HG02981 (cell line): ENCODE measurements around the gene ST3GAL6.

Source experiments
- ATAC-seq: cut with Tn5 transposase; IDR thresholded peaks from one replicate; pipeline ENCODE4 v1.9.1; 2021; ENCODE audit warnings: mild to moderate bottlenecking, moderate library complexity; ENCODE audit not compliant: unreplicated experiment

ST3GAL6 gene

DNA sequence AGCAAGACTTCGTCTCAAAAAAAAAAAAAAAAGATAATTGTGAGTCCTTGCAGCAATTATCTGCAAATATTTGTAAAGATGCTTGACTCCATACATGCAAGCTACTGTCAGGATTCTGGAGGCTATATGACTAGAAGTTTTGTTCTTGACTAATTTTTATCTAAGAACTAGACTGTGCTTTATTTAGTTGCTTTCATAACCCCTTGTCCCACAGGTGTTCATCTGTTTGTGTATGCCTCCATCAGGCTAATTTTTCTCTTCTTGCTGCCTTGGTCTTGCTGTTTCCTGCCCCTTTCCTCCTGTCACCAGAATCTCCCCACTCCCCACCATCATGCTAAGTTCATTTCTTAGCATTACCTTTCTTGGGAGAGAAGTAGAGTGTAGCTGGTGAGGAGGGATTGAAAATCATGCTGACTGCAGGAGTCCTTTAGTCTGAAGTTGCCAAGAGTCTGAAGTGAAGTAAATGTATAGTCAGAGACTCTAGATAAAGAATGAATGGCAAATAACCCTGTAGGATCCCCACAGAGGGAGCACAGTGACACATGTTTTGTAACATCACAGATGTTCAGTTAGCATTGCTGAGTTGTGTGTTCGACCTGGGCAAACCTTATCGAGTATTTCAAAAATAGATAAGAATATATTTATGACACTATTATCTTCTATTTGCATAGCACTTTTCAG lies 12.5 kb downstream of the ST3GAL6 start:
- no peak for ATAC-seq

DNA sequence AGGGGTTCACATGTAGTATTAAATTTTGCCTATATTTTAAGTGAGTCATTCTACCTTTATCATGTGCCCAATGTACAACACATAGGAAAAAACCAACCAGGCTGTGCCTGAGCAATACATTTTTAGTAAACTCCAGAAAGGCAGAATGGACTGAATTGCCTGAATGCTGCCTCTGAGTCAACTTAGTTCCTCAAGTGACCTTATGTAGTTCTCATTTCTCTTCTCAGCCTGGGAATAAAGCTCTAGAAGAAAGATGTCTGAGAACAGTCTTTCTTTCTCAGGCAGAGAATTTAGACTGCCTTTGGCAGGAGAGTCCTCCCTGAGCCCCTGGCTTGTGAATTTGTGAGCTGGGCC lies 13.0 kb downstream of the ST3GAL6 start:
- no peak for ATAC-seq

DNA sequence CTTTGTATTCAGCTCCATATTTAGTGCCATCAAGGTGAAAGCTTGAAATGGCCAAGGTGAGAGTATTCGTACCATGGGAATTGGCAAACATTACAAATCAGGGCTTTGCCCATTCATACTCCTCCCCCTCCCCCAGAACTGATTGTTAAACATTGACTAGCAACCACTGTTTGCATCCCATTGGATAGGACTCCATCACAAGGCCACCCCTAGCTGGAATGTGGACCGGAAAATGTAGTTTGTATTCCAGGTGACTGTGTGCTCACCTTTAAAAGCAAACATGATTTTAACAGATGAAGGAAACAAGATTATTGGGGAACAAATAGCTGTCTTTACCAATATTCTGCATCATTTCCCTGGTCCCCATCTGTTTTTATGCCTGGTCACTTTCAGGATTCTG lies 14.1 kb downstream of the ST3GAL6 start:
- no peak for ATAC-seq

DNA sequence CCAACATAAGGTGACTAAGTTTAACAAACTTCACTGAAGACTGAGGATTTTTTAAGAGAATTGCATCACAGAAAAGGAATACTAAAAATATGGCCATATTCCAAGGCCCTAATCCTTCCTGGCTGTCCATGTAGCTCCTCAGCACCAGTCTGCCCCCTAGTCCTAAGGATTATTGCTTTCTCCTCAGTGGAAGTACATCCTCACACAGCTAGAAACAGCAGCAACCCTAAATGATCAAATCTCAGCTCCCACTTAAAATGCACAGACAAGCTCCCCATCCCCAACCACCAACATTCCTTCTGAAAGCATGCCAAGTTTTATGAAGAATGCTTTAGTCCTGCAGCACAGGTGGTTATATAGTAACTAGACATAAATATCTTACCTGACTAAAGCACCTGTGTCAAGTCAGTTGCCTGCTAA lies 14.7 kb downstream of the ST3GAL6 start:
- no peak for ATAC-seq

DNA sequence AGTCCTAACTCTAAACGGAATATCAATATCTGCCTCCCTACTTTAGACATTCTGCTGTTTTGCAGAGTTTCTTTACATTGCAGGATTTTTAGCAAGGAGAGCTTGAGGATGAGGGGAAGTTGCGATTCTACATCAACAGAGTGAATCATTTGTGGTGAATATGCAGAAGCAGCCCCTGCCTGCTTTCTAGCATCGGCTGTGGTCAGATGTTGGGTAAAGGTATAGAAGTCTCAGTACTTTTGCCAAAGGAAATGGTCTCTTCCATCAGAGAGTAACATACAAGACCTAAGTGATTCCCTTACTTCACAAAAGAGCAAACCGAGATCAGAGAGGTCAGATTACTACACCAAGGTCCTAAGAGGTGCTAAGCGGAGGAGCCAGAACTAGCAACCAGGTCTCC lies 15.2 kb downstream of the ST3GAL6 start:
- no peak for ATAC-seq

DNA sequence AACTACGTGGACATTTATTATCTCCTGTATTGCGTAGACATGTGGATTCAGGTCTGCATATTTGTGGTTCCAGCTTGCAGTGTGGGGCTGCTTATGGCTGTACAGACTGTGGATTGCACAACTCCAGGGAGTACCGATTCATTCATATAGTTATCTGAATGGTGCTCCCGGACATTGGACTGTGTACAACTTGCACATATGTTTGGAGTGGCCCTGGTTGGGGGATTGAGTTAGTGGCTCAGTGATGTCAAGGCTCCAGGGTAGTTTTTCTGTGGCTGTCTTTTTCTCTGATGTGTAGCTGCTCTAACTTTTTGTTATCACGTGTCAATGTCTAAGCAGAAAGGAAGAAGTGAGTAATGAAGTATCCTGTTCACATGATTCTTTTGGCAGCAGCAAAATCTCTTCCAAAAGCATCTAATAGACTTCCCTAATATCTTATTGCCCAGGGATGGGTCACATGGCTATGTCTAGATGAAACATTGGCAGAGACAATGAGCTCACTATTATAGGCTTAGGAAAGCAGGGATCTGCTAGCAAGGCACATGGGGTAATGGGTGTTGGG lies 15.8 kb downstream of the ST3GAL6 start:
- no peak for ATAC-seq

DNA sequence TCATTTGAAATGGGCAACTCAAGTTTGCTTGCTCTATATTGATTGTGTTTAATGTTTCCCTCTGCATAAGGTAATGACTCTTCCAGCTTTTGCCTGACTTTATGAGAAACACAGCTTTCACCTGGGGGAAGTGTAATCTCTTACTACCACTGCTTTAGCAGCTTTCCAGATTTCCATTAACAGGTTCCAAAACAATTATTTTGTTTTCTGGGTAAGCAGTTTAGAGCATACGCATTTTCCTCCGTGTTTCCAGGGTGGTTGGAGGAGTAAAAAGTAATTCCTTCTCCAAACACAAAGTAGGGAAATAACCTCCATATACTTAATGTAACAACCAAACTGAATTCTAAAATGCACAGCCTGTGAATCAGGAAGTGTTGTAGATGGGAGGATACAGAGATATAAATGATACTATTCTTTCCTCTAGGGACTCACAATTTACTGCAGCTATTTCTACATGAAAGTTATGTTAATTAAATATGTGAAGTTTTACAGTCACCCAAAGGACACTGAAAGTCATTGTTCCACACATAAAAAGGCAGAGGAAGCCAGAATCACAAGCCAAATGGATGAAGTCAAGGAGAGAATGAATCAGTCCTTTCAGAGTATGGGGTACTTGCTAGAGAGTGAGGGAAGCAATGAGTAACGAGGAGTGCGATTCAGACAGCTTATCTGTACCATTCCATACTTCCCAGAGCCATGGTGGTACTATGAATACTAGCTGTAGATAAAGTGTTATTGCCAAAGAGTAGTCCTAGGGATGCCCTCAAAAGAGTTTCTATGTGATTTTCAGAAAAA lies 16.6 kb downstream of the ST3GAL6 start:
- ATAC-seq = no peak

DNA sequence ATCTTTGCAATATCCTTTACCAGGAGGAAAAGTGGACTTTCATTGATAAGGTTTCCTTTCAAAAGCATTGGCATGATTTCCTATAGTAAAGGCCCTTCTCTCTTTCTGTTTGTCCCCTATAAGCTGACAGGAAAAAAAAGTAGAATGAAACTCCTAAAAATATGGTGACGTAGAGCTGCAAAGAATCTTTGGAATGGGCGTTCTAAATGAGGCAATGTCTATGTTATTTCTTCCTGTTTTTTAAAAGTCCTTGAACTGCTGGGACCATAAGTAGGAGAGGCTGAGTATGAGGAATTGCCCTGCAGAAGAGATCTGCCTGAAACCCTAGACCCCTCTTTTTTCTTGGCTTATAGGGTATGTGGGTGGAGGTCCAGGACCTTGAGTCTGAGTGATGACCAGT lies 17.2 kb downstream of the ST3GAL6 start:
- no peak for ATAC-seq

DNA sequence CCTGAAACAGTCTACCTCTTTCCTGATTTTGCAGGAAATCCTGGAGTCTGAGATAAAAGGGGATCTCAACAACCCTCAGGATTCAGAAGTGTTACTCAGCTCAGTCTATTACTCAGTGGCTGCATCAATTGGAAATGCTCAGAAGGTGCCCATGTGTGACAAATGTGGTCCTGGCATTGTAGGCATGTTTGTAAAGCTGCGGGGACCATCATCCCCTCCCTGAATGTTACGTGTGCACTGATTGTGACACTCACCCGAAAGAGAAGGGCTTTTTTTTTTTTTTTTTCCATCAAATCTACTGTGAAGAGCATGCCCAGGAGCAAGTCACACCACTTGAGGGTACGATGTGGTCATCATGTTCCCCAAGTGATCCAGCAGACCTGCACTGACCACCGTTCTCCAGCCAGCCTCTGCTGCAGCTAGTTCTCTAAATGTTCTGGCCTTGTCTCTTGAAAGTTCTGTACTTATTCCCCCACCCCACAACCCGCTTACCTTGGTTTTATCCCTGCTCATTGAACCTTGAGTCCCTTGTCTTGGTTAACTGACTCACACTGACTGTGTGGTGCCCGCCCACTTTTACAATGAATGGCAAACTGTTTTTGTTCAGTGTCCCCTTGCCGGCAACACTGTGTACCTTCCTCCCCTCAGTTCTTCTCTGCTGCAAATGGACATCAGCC lies 19.8 kb downstream of the ST3GAL6 start:
- ATAC-seq = no peak

DNA sequence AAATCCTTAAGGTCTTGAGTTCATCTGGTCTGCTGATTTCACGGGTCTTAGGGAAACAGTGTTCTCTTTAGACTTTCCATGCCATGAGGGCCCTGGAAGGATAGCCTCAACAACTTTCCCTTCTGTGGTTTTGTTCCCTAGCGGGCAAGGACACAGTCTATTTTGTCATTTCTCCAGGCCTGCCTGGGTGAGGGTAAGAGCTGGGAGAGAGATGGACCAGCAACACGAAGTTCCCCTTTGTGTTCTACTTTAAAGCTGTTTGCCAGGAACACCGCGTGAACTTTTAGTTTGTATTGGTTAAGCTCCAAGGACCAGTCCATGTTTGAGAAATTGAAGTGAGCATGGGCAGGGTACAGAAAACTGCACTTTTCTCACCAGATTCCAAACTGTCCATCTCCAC lies 20.9 kb downstream of the ST3GAL6 start:
- no peak for ATAC-seq

DNA sequence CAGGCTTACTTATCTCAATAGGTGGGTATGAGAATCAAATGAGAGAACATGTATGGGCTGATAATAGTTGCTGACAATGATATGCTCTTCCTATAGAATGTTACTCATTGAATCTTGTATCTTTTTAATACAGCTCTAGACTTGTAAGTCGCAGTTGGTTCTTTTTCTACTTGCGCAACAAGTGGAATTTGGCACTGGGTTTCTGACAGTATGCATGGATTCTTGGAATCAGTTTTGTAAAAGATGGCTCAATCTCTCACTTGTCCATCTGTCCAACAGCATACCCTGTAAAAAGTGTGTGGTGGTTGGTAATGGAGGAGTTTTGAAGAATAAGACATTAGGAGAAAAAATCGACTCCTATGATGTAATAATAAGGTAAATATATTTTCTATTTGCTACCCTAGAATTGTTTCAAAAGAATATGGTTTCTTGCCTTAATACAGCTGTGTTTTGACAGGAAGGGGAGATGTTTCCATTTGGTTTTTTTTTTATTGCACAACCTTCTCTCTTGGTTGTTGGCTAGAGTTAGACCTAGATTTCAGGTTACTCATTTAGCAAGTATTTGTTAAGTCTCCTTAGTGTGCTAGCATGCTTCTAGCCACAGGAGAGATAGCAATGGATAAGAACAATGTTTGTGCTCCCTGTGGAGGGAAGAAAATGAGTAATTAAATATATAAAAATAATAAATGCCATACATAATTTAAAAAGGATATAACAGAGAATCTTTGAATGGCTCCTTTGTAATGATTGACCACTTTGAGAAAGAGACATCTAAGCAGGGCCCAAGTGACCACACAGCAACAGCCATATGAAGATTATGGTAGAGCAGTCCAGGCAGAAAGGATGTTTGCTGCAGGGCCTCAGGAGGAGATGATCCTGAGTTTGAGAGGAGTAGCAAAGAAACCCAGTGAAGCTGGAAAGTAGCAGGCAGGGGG lies 21.8 kb downstream of the ST3GAL6 start:
- ATAC-seq = no peak

DNA sequence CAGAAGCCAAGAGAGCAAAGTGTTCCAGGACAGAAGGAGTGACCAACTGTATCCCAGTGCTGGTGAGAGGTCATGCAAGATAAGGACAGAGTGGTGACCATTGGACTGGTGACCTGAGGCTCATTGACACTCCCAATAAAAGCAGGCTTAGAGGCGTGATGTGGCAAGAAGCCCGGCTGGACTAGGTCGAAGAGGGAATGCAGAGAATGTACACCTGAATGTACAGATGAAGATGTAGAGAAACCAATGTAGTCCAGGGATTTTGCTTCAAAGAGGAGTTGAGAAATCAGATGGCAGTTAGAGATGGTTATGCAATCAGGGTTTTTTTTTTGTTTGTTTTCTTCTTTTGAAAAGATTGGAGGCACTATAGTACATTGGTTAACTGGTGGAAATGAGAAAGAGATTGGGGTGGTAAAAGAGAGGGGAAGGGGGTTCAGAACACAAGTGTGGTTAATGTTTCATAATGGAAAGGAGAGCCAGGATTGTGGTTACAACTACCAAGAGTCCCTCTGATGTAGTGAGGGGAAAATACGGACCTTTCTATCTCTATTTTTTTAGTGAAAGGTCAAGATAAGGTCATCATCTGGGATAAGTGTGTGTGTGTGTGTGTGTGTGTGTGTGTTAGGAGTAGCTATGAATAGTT lies 23.3 kb downstream of the ST3GAL6 start:
- no peak for ATAC-seq

DNA sequence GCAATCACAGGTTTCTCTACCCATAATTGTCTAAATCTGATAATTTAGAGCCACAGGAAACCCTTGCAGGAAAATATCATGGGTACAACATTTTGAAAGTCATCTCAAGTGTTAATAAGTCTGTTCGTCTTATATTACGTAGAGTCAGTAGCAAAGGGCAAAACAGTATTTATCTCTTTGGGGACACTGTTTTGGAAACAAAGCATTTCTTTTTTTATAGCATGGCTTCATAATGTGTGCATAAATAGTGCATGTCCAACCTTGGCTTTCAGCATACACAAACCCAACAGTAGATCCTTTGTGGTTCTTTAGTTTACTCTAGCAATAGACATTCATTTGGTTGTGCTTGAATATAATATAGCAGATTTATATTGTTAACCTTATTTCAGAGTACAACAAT lies 24.0 kb downstream of the ST3GAL6 start:
- no peak for ATAC-seq

DNA sequence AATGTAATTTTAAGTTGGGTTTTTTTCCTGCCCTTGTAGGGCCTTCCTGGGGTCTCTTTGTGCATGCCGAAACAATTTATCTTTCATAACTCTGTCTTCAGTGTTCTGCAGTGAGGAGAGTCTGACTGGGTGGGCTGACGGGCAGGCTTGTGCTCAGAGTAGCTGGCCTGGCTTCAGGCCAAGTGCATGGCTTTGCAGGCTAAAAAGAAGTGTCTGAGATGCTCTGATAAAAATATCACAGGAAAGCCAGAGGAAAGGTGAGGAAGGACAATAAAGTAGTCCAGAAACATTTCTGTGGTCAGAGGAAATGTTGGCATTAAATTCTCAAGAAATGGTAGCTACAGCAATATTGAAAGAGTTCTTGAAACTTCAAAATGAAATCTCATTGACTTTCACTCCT lies 25.5 kb downstream of the ST3GAL6 start:
- no peak for ATAC-seq

DNA sequence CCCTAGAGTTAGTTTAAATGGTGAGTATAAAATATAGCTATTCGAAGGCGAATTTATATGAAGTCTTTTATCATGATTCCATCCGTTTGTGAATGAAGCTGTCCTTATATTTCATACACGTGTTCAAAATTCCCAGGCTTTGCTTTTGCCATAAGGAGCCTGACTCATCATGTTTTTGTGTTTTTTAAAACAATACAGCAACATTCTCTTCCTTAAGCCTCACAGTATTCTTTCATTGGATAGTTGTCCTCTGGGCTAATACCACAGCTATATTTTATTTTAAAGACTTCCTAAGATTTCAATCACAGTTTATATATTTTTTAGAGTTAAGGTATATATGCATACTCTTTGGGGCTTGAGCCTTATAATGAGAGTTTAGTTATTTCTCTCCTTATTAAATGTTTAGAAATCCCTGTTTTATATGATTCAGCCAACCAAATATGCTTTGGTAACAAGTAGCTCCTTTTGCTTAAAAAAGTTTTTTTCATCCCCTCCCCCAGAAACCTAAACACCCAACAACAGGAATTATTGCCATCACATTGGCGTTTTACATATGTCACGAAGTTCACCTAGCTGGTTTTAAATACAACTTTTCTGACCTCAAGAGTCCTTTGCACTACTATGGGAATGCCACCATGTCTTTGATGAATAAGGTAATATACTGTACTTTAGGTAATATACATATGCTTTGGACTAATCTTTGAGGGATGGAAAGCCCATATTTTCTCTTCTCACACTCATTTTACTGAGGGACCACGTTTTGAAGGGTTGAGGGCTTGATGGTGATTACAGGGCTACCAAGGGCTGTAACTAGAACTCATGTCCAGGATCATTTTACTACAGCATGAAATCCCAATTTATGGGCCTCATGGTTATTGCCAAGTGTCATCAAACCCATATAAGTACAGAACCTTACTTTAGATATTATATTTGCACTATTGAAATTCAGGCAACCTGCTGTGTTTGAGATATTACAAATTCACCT lies 28.5 kb downstream of the ST3GAL6 start:
- ATAC-seq = no peak

DNA sequence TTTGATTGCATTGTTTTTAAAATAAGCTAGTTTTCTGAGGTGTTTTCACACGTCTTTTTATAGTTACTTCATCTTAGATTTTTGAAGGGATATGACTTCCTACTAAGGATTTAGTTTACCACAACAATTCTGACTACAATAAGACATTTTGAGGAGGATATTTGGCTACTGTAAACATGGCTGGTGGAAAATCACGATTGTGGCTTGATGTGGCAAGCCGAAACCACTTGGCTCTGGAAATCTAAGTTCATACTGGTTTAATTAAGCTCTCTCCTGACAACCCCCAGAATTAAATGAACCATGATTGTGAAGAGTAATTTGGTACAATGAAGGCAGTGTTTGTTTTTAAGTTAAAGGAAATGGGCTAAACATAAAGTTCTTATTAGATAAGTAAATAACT lies 30.8 kb downstream of the ST3GAL6 start:
- no peak for ATAC-seq

DNA sequence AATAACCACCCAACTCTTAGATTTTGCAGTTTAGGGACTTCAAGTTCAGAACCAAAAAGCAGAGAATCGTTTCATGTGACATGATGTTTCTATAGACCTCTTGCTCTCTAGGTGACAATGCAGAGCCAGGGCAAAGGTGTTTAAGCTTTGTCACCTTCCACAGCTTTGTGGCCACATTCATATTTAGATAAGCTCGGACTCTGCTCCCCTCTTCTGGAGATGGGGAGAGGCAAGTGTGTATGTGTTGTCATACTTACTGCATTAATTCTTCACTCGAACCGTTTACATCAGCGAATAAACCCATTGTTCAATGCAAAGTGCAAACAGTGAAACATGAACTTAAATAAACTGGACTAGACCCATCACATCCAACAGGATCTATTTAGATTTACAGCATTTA lies 33.2 kb downstream of the ST3GAL6 start:
- no peak for ATAC-seq

DNA sequence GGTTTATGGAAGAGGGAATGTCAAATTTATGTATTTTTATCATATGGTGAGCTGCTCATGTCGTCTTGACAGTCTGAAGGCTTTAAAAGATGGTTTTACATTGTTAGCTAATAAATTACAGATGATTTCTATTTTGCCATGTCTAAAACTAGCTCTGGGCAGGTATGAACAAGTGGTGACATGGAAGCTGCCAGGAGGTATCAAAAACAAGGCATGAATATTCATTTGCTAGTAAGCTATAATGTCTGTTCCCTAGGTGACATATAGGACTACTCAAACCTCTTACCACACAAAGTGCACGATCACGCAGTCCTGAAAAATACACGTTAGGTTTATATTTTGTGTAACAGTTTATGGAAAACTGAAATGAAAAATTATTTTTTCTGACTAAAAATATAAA lies 34.8 kb downstream of the ST3GAL6 start:
- no peak for ATAC-seq

DNA sequence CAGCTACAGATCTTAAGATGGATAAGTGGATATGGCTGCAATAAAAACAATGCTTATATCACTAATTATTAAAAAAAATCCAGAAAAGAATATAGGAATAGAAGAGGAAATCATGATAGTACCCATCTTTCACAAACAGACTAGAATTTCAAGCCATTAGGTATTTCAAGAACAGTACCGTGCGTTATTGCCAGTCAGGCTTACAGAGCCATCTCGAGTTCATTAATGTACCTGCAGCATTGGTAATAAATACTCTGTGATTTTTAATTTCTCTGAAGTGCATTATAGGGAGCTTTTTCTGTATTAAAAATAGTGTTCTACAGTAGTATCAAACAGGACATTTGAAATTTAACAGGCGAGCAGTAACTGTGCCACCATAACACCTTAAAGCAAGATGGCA lies 35.7 kb downstream of the ST3GAL6 start:
- no peak for ATAC-seq
